Neural cell (in vitro differentiated cells): ENCODE data around the gene TAGLN3. TPM values are rescaled to one million over a fixed set of nuclear protein-coding genes. Genes with fewer than 3 reads are reported as not detected.

Source experiments
- H2AFZ ChIP-seq: fragments of 200-600, 300-800 bp; sonication (generic), shearing (Covaris generic); 2 replicates; pipeline ENCODE4 v1.6.0; 2014; ENCODE audit warnings: low read depth, mild to moderate bottlenecking, antibody characterized with exemption, low read length, moderate library complexity
- H3F3A ChIP-seq: fragments of 200-600 bp; shearing (Covaris generic); 2 replicates; pipeline ENCODE4 v1.6.1; 2016; ENCODE audit warnings: mild to moderate bottlenecking, moderate library complexity, mixed read lengths, antibody characterized with exemption, low read length; ENCODE audit not compliant: insufficient read depth, poor library complexity, severe bottlenecking
- H3K27ac ChIP-seq: fragments of 200-600, 300-800 bp; sonication (generic), shearing (Covaris generic); 2 replicates; pipeline ENCODE4 v1.5.1; 2014; ENCODE audit warnings: mild to moderate bottlenecking, low read length, moderate library complexity
- H3K27me3 ChIP-seq: fragments of 300-800, 200-600 bp; sonication (generic), shearing (Covaris generic); 2 replicates; pipeline ENCODE4 v1.6.0; 2014; ENCODE audit warnings: mild to moderate bottlenecking, low read depth, low read length, moderate library complexity; ENCODE audit not compliant: insufficient read depth
- H3K36me3 ChIP-seq: fragments of 300-800, 200-600 bp; sonication (generic), shearing (Covaris generic); 2 replicates; pipeline ENCODE4 v1.5.1; 2014; ENCODE audit warnings: mild to moderate bottlenecking, antibody characterized with exemption, low read length, moderate library complexity; ENCODE audit not compliant: insufficient read depth
- H3K4me2 ChIP-seq: fragments of 300-800, 200-600 bp; sonication (generic), shearing (Covaris generic); 2 replicates; pipeline ENCODE4 v1.6.0; 2014; ENCODE audit warnings: mild to moderate bottlenecking, low read length
- H3K4me3 ChIP-seq: fragments of 300-800, 200-600 bp; sonication (generic), shearing (Covaris generic); 2 replicates; pipeline ENCODE4 v1.5.1; 2014; ENCODE audit warnings: mild to moderate bottlenecking, low read length, moderate library complexity
- H3K79me2 ChIP-seq: fragments of 200-600 bp; shearing (Covaris generic); replicated peaks from 2 replicates; pipeline ENCODE4 v1.6.0; 2014; ENCODE audit warnings: mild to moderate bottlenecking, low read length, moderate library complexity; ENCODE audit not compliant: insufficient read depth
- H3K9ac ChIP-seq: fragments of 300-800, 200-600 bp; sonication (generic), shearing (Covaris generic); 2 replicates; pipeline ENCODE4 v1.6.1; 2016; ENCODE audit warnings: mild to moderate bottlenecking, low read length, mixed read lengths
- H3K9me2 ChIP-seq: fragments of 200-600 bp; shearing (Covaris generic); 2 replicates; pipeline ENCODE4 v1.6.1; 2016; ENCODE audit warnings: mild to moderate bottlenecking, low read length, mixed read lengths; ENCODE audit not compliant: insufficient read depth
- H3K9me3 ChIP-seq: fragments of 200-600, 300-800 bp; sonication (generic), shearing (Covaris generic); 2 replicates; pipeline ENCODE4 v1.6.1; 2016; ENCODE audit warnings: mild to moderate bottlenecking, mixed run types, low read length, moderate library complexity, mixed read lengths
- H4K20me1 ChIP-seq: fragments of 200-600 bp; shearing (Covaris generic); 2 replicates; pipeline ENCODE4 v1.6.1; 2016; ENCODE audit warnings: mild to moderate bottlenecking, mixed run types; ENCODE audit not compliant: insufficient read depth
- EP300 ChIP-seq: fragments of 450-650 bp; conservative IDR thresholded peaks from 2 replicates; pipeline ENCODE4 v1.6.1; 2014; ENCODE audit warnings: antibody characterized with exemption, mild to moderate bottlenecking, moderate library complexity; ENCODE audit not compliant: poor library complexity, severe bottlenecking
- EZH2 ChIP-seq: fragments of 200-600, 300-800 bp; shearing (Covaris generic), sonication (generic); IDR thresholded peaks from 2 replicates; pipeline ENCODE4 v1.6.1; 2014; ENCODE audit warnings: antibody characterized with exemption, low read length, borderline replicate concordance, mild to moderate bottlenecking; ENCODE audit not compliant: insufficient read depth, poor library complexity, severe bottlenecking
- MXI1 ChIP-seq: fragments of 450-650 bp; conservative IDR thresholded peaks from 2 replicates; pipeline ENCODE4 v1.6.1; 2014; ENCODE audit warnings: antibody characterized with exemption, mild to moderate bottlenecking; ENCODE audit not compliant: poor library complexity, severe bottlenecking
- POLR2AphosphoS5 ChIP-seq: IDR thresholded peaks from 2 replicates; pipeline ENCODE4 v1.6.1; 2012
- RAD21 ChIP-seq: fragments of 450-650 bp; conservative IDR thresholded peaks from 2 replicates; pipeline ENCODE4 v1.6.1; 2014; ENCODE audit warnings: antibody characterized with exemption, mild to moderate bottlenecking, moderate library complexity
- REST ChIP-seq: IDR thresholded peaks from 2 replicates; pipeline ENCODE4 v1.6.1; 2012; ENCODE audit warnings: borderline replicate concordance
- SMC3 ChIP-seq: fragments of 450-650 bp; conservative IDR thresholded peaks from 2 replicates; pipeline ENCODE4 v1.6.1; 2014; ENCODE audit warnings: antibody characterized with exemption, mild to moderate bottlenecking, moderate library complexity; ENCODE audit not compliant: poor library complexity
- TAF1 ChIP-seq: IDR thresholded peaks from 2 replicates; pipeline ENCODE4 v1.6.1; 2012; ENCODE audit warnings: low read depth
- polyA plus RNA-seq: library from polyadenylated mRNA; depleted of rRNA; stranded (reverse); fragments of >200 nt; gene quantifications from 2 replicates; pipeline ENCODE4 v1.2.3, GENCODE V29; 2014
- TF ChIP-seq, protein P1 (sequence below): fragments of 450-650 bp; IDR thresholded peaks from 2 replicates; pipeline ENCODE4 v1.5.1; 2014; ENCODE audit warnings: antibody characterized with exemption, mild to moderate bottlenecking, moderate library complexity; ENCODE audit not compliant: poor library complexity, severe bottlenecking

Gene TAGLN3
- polyA plus RNA-seq, 1 donor from 2014 or later = 519 TPM

DNA sequence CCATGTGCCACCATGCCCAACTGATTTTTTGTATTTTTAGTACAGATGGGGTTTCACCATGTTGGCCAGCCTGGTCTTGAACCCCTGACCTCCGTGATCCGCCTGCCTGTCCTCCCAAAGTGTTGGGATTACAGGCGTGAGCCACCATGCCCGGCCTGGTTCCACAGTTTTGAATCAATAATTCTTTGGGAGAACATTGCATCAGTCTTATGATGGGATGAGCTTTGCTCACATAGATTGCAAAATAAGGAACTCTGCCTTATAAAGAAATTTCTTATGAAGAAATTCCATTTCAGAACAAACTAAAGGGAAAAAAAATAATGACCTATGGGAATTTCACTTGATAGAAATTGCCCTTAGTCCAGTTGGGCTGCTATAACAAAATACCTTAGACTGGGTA is 20.0 kb downstream of the TAGLN3 start:
- Histone ChIP-seq H3K9me2 (no peaks in the 10 kb centered on the region), H2AFZ (no peak overlapping the region), H3K9ac (no peak overlapping the region), H4K20me1 (no peaks in the 10 kb centered on the region), H3K79me2 (no peaks in the 10 kb centered on the region), H3K27me3 (no peaks in the 10 kb centered on the region), H3K36me3 (no peaks in the 10 kb centered on the region), H3K4me3 (no peak overlapping the region), H3K4me2 (no peak overlapping the region), H3F3A (no peaks in the 10 kb centered on the region), H3K9me3 (no peaks in the 10 kb centered on the region), H3K27ac (no peak overlapping the region)
- TF ChIP-seq MXI1 = no peak

GRCh38 chr3:112019716-112020115 is 21.0 kb downstream of the TAGLN3 start:
- H3F3A ChIP-seq = no peaks in the 10 kb centered on the region
- no peaks in the 10 kb centered on the region for H3K27me3 ChIP-seq
- H3K27ac ChIP-seq = no peak overlapping the region
- H4K20me1 ChIP-seq = no peaks in the 10 kb centered on the region
- H3K9ac ChIP-seq = no peak overlapping the region
- H2AFZ ChIP-seq = no peak overlapping the region
- no peaks in the 10 kb centered on the region for H3K9me2 ChIP-seq
- no peaks in the 10 kb centered on the region for H3K79me2 ChIP-seq
- TF ChIP-seq, protein P1, sequence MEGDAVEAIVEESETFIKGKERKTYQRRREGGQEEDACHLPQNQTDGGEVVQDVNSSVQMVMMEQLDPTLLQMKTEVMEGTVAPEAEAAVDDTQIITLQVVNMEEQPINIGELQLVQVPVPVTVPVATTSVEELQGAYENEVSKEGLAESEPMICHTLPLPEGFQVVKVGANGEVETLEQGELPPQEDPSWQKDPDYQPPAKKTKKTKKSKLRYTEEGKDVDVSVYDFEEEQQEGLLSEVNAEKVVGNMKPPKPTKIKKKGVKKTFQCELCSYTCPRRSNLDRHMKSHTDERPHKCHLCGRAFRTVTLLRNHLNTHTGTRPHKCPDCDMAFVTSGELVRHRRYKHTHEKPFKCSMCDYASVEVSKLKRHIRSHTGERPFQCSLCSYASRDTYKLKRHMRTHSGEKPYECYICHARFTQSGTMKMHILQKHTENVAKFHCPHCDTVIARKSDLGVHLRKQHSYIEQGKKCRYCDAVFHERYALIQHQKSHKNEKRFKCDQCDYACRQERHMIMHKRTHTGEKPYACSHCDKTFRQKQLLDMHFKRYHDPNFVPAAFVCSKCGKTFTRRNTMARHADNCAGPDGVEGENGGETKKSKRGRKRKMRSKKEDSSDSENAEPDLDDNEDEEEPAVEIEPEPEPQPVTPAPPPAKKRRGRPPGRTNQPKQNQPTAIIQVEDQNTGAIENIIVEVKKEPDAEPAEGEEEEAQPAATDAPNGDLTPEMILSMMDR = no peak
- no peak for TF ChIP-seq EZH2
- TF ChIP-seq MXI1 = no peak
- no peak for TF ChIP-seq EP300
- TF ChIP-seq REST = no peak
- TF ChIP-seq RAD21 = no peak
- TF ChIP-seq TAF1 = no peak
- no peak for TF ChIP-seq SMC3
- no peak for TF ChIP-seq POLR2AphosphoS5
- H3K4me2 ChIP-seq = no peak overlapping the region
- no peaks in the 10 kb centered on the region for H3K36me3 ChIP-seq
- no peak overlapping the region for H3K4me3 ChIP-seq
- H3K9me3 ChIP-seq = no peaks in the 10 kb centered on the region

DNA sequence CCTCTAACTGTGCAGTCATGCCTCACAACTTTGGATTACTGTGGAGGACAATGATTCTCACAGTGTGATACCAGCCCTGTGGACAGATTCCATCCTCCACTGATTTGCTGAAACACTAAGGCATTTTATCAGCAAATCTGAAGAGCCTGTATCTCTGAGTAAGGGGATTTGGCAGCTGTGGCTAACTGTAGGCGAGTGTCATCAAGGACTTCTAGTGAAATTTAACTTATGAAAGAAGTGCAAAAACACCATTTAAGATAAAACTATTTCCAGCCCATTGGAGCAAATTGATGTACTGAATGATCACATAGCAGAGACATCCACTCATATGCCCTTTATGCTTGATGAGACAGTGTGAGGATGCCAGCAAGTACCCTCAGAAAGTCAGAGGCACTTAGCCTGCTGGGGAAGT is 22.0 kb downstream of the TAGLN3 start:
- H3K9me2 ChIP-seq = no peaks in the 10 kb centered on the region
- H3K9me3 ChIP-seq = no peaks in the 10 kb centered on the region
- no peaks in the 10 kb centered on the region for H3K36me3 ChIP-seq
- no peaks in the 10 kb centered on the region for H3K27me3 ChIP-seq
- no peaks in the 10 kb centered on the region for H4K20me1 ChIP-seq
- H3K79me2 ChIP-seq = no peaks in the 10 kb centered on the region
- H3K27ac ChIP-seq = no peak overlapping the region
- no peak for TF ChIP-seq EP300
- no peak for TF ChIP-seq POLR2AphosphoS5
- TF ChIP-seq EZH2 = no peak
- no peak for TF ChIP-seq MXI1
- TF ChIP-seq SMC3 = no peak
- H3K4me2 ChIP-seq = no peak overlapping the region
- H3F3A ChIP-seq = no peaks in the 10 kb centered on the region
- no peak overlapping the region for H2AFZ ChIP-seq
- H3K4me3 ChIP-seq = no peak overlapping the region
- no peak overlapping the region for H3K9ac ChIP-seq
